Psoas muscle (tissue), 8 donors: ENCODE measurements around the gene OR2T34. TPM values are rescaled to one million over a fixed set of nuclear protein-coding genes. Genes with fewer than 3 reads are reported as not detected.

Experiments used
- ATAC-seq, 4 donors: fragments of 200-7000 bp; cut with Tn5 transposase; one replicate each; pipeline ENCODE4 v1.9.1; 2020; ENCODE audit warnings: moderate library complexity in 3 of 4, mild to moderate bottlenecking in 2 of 4
- DNase-seq, 2 donors: peaks; one replicate each; pipeline ENCODE4 v3.0.0-alpha.2; 2020
- H3K27ac ChIP-seq: fragments of 200-600 bp; one replicate; pipeline ENCODE4 v1.8.0; 2022
- H3K27me3 ChIP-seq, 3 donors: fragments of 200-600 bp in 1 of 3; one replicate each; pipeline versions ENCODE4 v1.6.1 to v1.8.0; 2013 to 2022; ENCODE audit warnings: low read length in 2 of 3, mild to moderate bottlenecking in 2 of 3, moderate library complexity in 1 of 3; ENCODE audit not compliant: insufficient read depth in 3 of 3
- H3K36me3 ChIP-seq, 2 donors: fragments of 200-600 bp in 1 of 2; one replicate each; pipeline versions ENCODE4 v1.6.1 to v1.8.0; 2013 to 2022; ENCODE audit warnings: low read depth in 1 of 2, mild to moderate bottlenecking in 1 of 2, moderate library complexity in 1 of 2; ENCODE audit not compliant: insufficient read depth in 1 of 2
- H3K4me1 ChIP-seq: fragments of 200-600 bp; one replicate; pipeline ENCODE4 v1.8.0; 2022
- H3K4me3 ChIP-seq: fragments of 200-600 bp; one replicate; pipeline ENCODE4 v1.8.0; 2022; ENCODE audit warnings: mild to moderate bottlenecking
- H3K9me3 ChIP-seq: fragments of 200-600 bp; one replicate; pipeline ENCODE4 v1.8.0; 2022
- CTCF ChIP-seq: fragments of 200-600 bp; IDR thresholded peaks from one replicate; pipeline ENCODE4 v1.8.0; 2022; ENCODE audit warnings: antibody characterized with exemption
- WGBS, 3 donors: extraction: QIAGEN DNeasy Blood & Tissue Kit; methylation state at CpG; one replicate each; pipeline versions ENCODE4 v1.1.6 to v1.1.7; 2013; 5-methylcytosine and 5-hydroxymethylcytosine counted together
- intact Hi-C, 2 donors: fragments of 100-400 bp; cut with DNase I; formaldehyde crosslinking; loops; one replicate each; pipeline versions ENCODE4 v1.11.0 to v1.14.2; 2022
- polyA plus RNA-seq, 3 donors: library from polyadenylated mRNA; stranded (reverse); fragments of 200-250 nt; gene quantifications; one replicate each; pipeline ENCODE4 v1.2.3, GENCODE V29; 2013
- total RNA-seq, 4 donors: library from RNA; stranded (reverse); fragmentation: NEBNext Ultra II Directional in 2 of 4; extraction: Animal tissue kit (Norgen Biotek cat#: 25700) in 2 of 4; gene quantifications; one replicate each; pipeline versions ENCODE4 v1.2.1 to v1.2.4, GENCODE V29; 2021 to 2023
- donor health status: healthy with polysubstance abuse.
- donor health status: DM: no; HTN: no; CAD: no; lungs with moderate emphysema.
- donor health status: Bipolar disorder and iron deficiency.
- donor health status: healthy.
- donor health status: DM: yes; HTN: yes; CAD: no.
- donor health status: DM: no; HTN: no; CAD: no.
- donor health status: DM: no; HTN: no; CAD: no.
- donor health status: DM: yes; HTN: yes; CAD: no.

Gene OR2T34
- total and polyA plus RNA-seq, 7 donors, result not detected

DNA sequence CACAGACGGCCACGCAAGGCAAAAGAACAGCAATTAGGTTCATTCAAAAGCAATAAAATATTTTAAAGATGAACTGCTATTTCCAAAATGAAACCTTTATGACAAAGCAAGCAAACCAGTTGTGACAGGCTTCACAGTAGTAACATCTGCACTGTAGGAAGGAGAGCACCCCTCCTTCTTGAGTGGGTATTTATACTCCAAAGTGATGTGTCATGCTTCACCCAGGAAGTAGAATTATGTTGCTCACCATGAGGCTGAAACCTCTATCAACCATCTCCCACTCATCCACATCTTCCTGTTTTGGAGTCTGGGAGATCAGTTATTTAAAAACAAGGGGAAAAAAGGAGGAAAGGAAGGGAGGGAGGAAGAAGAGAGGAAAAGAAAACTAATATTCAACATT, 22.1 kb upstream of the OR2T34 start:
- Histone ChIP-seq H3K4me3 (no peak overlapping the region), H3K27me3 (no peaks in the 10 kb centered on the region), H3K9me3 (no peaks in the 10 kb centered on the region), H3K36me3 (no peaks in the 10 kb centered on the region), H3K4me1 (no peaks in the 10 kb centered on the region), H3K27ac (no peak overlapping the region)
- WGBS, 3 donors, result 70 to 83% (median 75%) methylated on average over 2 of the region's 2 CpGs
- TF ChIP-seq CTCF, result no peak
- DNase-seq (no peak), ATAC-seq (no peak)
- intact Hi-C loops, result no loop called here

DNA sequence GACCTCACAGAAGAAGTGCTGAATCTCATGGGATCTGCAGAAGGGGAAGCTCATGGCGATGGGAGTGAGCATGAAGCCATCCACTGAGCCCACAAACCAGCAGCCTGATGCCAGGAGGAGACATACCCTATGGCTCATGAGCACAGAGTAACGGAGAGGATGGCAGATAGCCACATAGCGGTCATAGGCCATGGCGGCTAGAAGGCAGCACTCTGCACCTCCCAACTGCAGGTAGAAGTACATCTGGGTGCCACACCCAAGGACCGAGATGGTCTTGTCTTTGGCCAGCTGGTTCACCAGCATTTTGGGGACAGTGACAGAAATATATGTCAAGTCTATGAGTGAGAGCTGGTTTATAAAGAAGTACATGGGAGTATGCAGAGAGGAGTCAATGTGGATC, 18.7 kb upstream of the OR2T34 start:
- TF ChIP-seq CTCF, result no peak
- H3K36me3 ChIP-seq, result no peaks in the 10 kb centered on the region
- no peaks in the 10 kb centered on the region for H3K27me3 ChIP-seq

DNA sequence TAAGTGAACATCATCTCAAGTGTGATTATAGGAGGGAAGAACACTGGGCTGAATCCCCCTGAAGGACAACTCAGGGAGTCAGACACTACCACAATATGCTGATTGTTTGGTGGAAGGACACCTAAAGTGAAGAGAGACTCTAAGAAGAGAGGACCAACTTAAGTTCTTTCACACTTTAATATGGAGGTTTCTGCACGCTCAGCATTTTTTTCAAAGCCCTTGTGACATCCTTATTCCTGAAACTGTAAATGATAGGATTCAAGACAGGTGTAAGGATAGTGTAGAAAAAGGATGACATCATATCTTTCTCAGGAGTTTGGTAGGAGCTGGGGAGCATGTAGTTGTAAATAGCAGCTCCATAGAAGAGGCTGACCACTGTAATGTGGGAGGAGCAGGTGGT, 18.1 kb upstream of the OR2T34 start:
- no peaks in the 10 kb centered on the region for H3K4me1 ChIP-seq
- H3K9me3 ChIP-seq, result no peaks in the 10 kb centered on the region
- intact Hi-C loops, result no loop called here
- H3K27ac ChIP-seq, result no peak overlapping the region
- no peaks in the 10 kb centered on the region for H3K36me3 ChIP-seq
- 54 to 68% (median 62%) methylated on average over 1 of the region's 1 CpG for WGBS, 3 donors
- no peak for TF ChIP-seq CTCF
- no peak for DNase-seq
- H3K27me3 ChIP-seq, result no peaks in the 10 kb centered on the region
- no peak overlapping the region for H3K4me3 ChIP-seq
- ATAC-seq, result no peak

More for the DNA sequence above, 18.7 kb upstream of the OR2T34 start:
- WGBS, 3 donors, result 79 to 82% (median 82%) methylated on average over 5 of the region's 5 CpGs
- Histone ChIP-seq H3K27ac (no peak overlapping the region), H3K4me1 (no peaks in the 10 kb centered on the region), H3K4me3 (no peak overlapping the region), H3K9me3 (no peaks in the 10 kb centered on the region)
- intact Hi-C loops, result no loop called here
- no peak for ATAC-seq
- no peak for DNase-seq

DNA sequence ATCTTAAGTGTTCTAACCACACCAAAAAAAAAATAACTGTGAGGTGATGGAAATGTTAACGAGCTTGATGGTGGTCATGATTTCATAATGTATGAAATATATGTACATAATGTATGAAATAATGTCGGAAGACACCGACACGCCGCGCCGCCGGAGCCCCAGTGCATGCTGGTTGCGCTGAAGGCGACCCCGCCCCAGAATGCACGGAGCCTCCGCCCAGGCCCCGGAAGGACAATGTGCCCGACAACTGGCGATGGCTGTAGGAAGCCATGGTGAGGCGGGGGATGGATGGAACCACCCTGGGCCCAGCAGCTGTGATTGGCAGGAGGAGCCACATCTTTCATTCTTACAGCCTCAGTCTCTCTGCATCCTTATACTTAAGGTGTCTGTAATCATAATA, 15.5 kb upstream of the OR2T34 start:
- Histone ChIP-seq H3K4me1 (no peaks in the 10 kb centered on the region), H3K27me3 (no peaks in the 10 kb centered on the region), H3K27ac (no peak overlapping the region), H3K4me3 (no peak overlapping the region), H3K9me3 (no peaks in the 10 kb centered on the region), H3K36me3 (no peaks in the 10 kb centered on the region)
- no peak for DNase-seq
- WGBS, 3 donors, result 91 to 93% (median 91%) methylated on average over 15 to 17 of the region's 17 CpGs
- ATAC-seq, result no peak
- TF ChIP-seq CTCF, result no peak
- intact Hi-C loops, result no loop called here

DNA sequence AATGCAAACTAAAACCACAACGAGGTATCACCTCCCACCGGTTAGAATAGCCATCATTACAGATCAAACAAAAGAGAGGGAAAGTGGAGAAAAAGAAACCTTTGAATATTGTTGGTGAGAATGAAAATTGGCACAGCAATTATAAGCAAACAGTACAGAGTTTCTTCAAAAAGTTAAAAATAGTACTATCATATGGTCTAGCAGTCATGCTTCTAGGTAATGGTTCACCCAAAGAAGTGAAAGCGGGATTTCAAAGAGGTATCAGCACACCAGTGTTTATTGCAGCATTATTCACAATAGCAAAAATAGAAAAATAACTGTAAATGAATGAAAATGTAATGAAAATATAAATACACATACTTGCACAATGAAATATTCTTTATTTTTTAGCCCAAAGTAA, 14.8 kb upstream of the OR2T34 start:
- Histone ChIP-seq H3K36me3 (no peaks in the 10 kb centered on the region), H3K27ac (no peak overlapping the region), H3K4me1 (no peaks in the 10 kb centered on the region), H3K9me3 (no peaks in the 10 kb centered on the region), H3K4me3 (no peak overlapping the region), H3K27me3 (no peaks in the 10 kb centered on the region)
- DNase-seq (no peak), ATAC-seq (no peak)
- no peak for TF ChIP-seq CTCF
- 76 to 84% (median 77%) methylated on average over 3 of the region's 3 CpGs for WGBS, 3 donors
- intact Hi-C loops, result no loop called here
